ENCODE data around the gene FN1.

FN1 gene

DNA sequence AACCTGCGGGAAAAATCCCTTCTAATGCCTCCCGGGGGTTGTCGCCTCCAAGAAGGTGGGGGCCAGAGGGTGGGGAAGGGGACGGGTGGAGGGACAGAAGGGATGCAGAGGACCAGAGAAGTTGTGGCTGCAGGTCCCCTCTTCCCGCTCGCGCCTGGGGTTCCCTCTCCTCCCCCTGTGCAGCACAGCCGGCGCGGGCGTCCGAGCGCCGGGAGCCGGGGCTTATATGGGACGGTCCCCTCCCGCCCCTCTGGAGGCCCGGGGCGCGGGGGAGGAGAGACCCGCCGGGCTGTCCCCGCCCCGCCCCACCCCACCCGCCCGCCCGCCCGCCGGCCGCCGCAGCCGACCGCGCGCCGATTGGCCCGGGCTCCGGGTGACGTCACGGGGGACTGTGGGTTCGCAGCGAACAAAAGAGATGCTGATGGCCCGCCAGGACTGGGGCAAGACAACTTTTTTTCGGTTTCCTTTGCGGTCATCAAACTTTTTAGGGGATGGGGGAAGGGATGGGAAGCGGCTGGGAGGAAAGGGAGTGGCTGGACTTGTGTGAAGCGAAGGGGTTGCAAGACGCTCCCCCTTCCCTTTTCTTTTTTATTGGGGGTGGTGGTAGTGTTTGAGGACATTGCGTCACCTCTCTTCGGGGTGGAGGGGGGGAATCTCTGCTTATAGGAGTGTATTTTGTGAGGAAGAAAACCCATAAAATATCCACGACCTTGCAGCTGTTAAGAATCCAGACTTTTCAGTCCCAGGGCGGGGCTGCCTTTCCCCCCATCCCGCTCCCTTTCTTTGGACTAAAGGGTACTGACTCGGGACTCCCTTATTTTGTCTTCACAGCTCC, at the start of gene FN1:
FN1 (minus strand) TSS at position 199 of the 835 bp plus-strand sequence. CDS start 266 bp downstream, outside the sequence.
- DNase-seq = no peak

DNA sequence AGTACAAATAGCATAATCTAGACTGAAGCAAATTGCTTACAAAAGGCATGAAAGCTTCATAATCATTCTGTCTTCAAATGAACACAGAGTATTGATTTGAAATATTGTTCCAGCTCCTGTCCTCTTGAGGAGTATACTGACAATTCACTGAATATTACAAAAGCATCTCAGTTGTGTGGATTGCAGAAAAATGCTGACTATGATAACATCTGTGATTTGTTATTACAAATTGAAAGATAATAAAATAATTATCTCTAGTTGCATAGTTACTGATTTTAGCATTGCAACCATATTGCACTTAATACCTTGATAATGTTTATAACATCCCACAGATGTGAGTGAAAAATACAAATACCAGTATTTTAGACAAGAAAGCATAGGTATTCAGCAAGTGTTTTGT, 49.2 kb upstream of the FN1 start:
- DNase-seq = no peak

DNA sequence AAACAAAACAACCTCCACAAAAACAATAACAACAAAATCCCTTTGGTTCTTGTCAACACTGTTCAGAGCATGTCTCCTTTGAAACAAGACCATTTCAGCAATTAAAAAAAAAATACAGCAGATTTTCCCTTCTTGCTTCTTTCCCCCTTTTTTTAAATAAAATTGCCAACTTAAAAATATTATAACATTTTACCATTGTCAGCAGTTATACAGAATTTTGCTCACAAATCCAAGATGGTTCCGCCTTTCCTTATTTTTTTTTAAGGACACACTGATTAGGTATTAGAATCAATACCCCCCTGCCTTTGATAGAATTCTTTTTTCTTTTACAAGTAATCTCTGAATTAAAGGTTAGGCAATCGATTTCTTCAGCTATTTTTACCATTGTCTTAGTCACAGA, 48.7 kb upstream of the FN1 start:
- no peak for DNase-seq

DNA sequence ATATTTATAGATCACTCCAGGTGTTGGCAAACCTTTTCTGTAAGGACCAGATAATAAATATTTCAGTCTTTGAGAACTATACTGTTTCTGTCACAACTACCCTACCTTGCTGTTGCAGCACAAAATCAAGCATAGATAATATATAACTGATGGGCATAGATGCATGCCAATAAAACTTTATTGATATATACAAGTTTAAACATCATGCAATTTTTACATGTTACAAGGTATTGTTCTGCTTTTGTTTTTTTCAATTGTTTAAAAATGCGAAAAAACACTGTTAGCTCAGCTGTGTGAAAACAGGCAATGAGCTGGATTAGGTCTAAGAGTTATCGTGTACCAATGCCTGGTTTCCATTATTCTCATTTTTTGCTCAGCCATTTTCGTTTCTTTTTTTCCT, 47.6 kb upstream of the FN1 start:
- no peak for DNase-seq

DNA sequence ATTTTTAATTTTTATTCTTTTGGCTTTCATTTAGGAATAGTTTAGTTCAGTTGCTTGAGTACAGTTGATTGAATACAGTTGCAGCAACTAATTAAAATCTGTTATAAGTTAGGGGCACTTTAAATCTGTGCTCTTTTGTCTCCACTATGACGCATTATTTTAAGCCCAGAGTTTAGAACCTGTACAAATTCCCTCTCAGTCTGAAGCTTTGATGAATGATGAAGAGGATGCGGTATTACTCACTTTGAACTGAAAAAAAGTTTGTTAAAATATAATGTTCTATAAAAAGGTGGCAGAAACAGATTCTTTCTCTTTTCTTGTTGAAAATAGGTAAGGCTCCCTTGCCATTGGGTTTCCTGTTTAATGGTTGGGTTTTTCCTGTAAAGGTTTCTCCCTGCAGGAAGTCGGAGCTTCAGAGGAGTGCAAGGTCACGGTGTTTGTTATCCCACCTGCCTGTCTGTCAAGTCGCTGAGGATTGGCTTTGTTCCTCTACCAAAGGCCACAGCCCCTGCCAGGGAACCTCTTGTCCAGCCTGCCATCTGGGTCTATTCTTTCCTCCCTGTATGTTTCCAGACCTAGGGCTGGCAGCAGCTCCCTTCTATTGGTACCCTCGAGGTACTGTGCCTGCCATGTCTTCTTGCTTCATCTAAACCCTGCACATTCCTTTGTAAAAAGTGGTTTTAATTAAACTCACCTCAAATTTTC, 43.8 kb upstream of the FN1 start:
- DNase-seq = no peak

DNA sequence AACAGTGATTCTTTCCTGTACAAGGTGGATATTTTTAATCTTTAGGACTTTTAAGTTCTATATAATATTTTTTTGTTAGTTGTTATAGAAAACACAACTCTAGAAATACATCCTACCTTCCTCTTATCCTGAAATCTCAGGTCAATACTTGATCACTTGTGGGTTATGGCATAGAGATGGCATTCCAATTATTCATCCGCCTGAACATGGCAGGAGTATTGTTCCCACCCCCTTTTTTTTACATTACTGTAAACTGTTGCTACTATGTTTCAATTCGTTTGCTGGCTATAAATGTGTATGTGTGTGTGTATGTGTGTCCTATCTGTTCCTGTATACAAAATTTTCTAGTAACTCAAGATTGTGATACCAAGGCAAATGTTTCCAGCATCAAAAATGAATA, 43.3 kb upstream of the FN1 start:
- no peak for DNase-seq

DNA sequence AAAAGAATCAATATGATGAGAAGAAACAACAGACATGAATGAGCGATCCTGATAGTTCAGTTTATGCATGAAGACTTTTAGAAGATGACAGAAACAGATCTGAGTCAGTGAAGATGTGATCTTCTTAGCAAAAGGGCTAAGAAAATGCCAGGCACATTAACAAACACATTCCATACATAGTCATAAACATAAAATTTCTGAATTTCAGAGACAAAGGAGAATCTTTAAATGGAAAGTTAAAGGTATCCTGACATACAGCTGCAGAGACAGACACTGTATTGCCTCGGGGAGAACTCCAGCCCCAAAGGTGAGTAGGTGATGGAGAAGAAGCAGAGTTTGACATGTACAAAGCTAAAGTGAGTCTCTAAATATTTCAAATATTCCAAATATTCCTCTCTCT, 40.6 kb upstream of the FN1 start:
- DNase-seq = no peak

DNA sequence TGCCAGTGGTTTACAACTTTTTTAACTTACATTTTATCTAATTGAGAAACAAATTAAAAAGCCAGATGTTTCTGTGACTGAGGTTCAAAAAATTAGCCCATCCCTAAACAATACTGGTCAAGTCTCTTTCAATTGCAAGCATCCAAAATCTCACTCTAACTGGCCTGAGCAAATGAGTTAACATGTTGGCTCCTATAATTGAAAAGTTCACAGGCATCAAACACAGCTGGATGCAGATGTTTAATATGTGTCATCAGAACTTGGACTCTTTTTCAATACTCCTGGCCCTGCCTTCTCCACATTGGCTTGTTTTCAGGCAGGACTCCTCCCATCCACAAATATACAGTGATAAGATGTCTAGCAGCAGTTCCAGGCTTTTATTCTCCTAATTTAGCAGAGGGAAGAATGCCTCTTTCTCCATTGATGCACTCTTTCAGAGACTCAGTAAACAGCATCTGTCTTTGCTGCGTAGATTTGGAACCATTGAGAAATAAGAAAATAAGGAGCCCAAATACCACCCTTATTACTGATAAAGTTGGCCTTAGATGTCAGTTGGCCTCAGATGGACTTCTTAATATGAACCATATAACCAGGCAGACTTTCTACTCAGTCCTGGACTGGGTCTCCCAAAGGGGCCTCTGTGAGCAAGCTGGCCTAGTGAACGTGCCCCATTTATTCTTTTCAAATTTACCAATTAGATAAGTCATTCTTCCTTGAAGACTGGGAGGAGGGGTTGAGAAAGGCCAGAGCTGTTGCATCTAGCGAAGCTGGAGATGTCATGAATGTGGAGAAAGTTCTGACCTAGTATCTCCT, 30.4 kb upstream of the FN1 start:
- no peak for DNase-seq

DNA sequence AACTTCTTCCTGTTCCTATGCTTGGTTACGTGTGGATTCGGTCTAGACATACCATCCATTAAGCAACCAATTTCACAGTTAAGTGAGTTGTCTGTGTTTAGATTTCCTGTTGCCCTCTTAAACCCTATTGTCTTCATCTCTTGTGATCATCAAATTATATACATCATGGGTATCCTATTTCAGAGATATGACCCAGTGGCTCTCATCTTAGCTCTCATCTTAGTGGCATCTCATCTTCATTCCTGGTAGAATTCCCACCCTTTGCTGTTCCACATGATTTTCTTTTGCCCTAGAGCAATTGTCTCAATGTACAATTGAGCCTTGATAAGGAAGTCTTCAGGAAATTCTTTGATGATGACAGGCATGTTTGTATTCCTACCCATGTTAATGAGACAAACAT, 29.4 kb upstream of the FN1 start:
- DNase-seq = no peak

DNA sequence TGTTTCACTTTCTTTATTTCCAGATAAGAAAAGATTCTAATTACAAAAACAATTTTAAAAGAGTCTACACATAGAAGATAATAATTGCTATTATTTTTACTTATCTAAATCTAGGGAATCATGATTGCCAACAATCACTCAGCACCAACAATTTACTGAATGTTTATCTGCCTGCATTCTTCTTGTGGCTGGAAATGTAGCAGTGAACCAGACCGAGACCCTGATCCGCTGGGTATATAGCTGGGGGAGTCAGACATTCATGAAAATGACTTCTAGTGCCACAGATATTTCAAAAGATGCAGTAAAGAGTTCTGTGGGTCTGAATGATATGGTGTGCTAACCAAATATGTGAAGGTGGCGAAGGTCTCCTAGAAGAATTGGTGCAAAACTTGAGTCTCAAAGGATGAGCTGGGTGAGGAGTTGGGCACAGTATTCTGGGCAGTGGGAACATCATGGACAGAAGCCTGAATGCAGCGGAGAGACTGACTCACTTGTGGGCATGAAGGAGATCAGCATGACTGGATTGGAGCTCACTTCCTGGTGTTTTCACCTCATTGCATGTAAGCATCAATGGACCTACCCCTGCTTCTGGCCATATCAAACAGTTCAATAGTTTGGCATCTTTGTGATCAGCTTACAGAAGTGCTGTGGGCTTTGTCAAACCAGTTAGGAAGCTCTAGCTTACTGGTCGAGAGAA, 26.1 kb upstream of the FN1 start:
- no peak for DNase-seq

DNA sequence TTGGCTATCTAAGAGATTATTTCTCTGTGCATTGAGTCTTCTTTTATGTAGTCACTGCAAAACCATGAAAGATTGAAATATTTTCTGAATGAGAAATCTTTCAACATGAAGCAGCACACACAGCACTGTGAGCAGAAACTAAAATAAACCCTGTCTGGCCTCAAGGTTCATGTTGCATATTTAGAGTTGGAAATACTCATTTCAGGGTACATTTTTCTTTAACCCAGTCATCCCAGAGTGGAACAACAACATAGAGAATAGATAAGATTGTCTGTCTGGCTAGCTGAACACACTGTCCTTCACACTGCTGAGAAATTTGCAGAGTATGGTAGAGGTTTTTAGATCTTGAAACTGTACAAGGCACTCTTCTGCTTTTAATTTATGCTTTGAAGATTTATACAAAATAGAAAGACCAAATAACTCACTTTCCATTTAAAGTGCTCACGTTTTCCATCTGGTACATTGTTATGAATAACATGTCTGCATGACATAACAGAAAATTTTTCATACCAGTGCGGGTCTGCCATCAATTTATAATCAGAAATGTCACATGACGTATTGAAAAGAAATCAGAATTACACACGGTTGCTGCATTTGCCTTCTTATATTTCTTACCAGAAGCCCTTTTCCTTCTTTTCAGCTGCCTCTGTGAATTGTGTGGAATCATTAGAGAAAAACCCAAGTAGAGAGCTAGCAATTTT, 25.0 kb upstream of the FN1 start:
- DNase-seq = no peak

DNA sequence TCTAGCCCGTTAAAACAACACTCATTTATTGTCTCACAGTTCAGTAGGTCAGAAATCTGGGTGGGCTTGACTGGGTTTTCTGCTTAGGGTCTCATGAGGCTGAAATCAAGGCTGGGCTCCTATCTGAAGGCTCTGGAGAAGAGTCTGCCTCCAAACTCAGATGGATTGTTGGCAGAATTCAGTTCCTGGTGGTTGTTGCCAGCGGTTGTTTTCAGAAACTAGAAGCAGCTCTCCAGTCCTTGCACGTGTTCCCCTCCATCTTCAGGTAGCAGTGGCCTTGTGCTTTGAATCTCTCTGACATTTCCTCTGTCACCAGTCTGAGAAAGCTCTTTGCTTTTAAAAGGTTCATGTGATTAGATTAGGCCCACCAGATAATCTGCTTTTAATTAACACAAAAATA, 20.1 kb upstream of the FN1 start:
- DNase-seq = no peak

DNA sequence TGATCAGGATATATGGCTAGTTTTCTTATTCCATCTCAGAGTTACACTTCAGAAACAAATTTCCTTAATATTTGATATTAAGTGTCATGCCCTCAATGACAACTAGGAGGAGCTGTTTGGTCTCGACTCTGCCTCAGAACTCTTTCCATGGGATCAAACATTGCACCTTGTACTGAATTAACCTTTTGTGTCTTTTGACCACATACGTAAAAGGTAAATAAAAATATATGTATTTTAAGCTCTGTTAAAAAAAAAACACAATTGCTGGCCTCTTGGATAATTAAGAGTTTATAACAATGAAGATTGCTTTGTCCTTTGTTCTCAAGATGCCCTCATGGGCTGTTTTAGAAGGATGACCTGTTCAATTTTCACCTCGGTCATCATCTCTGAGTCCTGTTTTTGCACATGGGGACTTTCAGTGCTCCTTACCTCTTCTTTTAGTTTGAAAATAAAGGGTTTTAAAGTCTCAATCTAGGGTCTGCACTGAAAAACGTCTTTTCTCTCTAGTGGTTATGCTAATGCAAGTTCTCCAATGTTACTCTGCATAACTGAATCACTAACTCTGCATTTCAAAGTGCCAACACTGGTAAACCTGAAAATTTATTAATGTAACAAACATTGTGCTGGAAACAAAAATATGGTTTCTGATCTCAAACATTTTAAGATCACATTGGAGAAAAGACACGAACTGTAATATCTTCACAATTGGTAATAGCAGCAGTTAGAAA, 18.8 kb upstream of the FN1 start:
- DNase-seq = peak in 1 of 2 experiments; percentile 1

DNA sequence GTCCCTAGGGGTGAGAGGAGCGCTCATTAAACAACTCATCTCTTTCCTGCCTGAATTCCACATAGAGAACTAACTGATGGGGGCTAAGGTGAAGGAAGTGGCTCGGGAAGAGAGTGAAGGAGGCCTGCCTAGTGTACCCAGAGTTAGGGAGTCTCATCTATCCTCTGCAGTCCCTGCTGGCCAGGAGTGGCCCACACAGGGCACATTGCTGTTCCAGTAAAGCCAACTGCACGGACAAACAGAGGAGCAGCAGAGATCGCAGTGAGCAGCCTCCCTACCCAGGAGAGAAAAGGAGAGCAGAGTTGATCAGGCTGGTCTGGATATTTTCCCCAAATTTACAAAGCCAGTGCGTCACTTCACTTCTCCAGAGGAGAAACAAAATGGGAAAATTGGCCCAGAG, 16.9 kb upstream of the FN1 start:
- DNase-seq = no peak

DNA sequence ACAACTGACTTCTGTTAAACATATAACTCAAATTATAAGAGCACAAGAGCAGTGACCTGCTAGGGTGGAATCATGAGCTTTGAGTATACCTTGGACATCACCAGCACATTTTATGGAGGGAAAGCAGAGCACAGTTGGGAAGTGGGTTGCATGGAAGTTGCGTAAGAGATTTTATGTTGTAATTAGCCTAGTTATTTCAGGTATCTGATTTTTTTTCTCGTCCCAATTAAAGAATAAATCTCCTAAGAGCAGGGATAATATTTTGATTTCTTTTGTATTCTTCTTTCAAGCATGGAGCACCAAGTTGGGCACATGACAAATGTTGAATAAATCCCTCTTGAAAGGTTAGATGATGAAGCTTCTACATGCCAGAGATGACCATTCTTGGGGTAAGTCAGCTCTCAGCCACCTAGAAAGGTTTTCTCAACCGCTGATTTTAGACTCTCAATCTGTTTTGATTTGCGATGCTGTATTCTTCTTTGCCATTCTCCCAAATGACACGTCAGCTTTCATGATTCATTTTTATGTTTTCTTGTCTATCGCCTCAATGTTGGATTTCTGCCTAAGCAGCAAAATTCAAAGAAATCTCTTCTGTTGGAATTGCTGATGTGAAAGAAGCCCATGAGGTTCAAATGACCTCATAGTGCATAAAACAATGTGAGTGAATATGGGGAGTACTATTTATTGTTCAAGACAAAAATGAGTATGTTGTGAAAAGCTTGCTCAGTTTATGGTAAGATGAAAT, 15.3 kb upstream of the FN1 start:
- no peak for DNase-seq

DNA sequence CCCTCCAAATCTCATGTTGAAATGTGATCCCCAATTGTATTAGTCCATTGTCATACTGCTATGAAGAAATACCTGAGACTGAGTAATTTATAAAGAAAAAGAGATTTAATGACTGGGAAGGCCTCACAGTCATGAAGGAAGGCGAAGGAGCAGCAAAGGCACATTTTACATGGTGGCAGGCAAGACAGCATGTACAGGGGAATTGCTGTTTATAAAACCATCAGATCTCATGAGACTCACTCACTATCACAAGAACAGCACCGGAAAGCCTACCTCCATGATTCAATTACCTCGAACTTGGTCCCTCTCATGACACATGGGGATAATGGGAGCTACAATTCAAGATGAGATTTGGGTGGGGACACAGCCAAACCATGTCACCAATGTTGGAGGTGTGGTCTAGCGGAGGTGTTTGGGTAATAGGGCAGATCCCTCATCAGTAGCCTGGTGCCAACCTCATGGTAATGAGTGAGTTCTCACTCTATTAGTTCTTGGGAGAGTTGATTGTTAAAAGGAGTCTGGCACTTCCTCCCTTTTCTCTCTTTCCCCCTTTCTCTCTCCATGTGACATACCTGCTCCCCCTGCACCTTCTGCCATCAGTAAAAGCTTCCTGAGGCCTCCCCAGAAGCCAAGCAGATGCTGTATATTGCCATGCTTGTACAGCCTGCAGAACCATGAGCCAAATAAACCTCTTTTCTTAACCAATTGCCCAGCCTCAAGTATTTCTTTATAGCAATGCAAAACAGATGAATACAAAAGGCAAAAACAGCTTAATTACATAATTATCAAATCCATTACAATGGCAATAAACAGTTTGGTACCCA, 14.5 kb upstream of the FN1 start:
- no peak for DNase-seq

DNA sequence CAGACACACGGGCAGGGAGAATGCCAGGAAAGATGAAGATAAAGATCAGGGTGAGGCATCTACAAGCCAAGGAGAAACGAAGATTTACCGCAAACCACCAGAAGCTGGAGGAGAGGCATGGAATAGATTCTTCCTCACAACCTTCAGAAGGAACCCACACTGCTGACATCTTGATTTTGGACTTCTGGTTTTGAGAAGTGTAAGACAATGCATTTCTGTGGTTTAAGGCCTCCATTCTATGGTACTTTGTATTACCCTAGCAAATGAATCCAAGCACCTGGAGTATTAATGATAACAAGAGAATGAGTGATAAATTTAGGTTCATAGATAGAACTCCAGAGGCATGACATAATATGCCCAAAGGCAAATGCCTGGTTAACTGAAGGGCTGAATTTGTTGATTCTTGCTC, 11.8 kb upstream of the FN1 start:
- no peak for DNase-seq

DNA sequence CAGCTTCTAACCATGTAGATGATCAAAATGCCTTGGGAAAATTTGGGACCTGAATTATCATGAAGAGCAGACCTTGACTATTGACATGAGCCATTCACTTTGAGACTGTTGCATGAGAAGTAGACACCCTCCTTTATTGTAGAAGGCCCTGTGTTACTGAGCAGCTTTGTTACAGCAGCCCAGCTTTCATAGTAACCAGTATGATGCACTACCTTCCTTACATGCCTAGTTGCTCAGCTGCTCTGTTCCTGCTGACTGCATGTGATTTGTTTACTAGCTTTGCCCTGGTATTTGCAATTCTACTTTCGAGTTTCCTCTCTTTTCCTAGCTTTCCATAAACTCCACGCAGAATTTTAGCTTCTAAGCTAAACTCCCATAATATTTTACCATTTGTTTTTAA, 11.2 kb upstream of the FN1 start:
- DNase-seq = no peak

DNA sequence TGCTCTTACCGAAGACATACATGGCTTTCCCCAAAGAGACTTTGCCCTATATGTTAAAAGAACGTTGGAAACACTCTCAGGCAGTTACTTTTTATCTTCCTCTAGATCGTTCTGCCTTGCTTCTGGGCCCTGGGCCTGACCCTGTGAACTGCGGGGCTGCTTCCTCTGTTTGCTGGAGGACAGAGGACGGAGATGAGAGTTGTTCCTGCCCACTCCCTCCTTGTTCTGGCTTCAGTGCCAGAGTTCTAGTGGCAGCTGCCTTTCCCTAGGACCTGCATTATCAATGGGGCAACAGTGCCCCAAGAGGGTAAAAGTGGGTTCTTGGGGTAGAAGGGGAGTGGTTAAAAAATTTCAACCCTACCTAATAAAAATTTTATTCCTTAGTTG, 6.5 kb upstream of the FN1 start:
- no peak for DNase-seq
